HG02981 (cell line): ENCODE data around the gene OLFM3.
A peak's percentile ranks its signal among the peaks of the same experiment; 100 is the strongest.

ENCODE experiments used
- ATAC-seq: cut with Tn5 transposase; IDR thresholded peaks from one replicate; pipeline ENCODE4 v1.9.1; 2021; ENCODE audit warnings: mild to moderate bottlenecking, moderate library complexity; ENCODE audit not compliant: unreplicated experiment

OLFM3 gene

DNA sequence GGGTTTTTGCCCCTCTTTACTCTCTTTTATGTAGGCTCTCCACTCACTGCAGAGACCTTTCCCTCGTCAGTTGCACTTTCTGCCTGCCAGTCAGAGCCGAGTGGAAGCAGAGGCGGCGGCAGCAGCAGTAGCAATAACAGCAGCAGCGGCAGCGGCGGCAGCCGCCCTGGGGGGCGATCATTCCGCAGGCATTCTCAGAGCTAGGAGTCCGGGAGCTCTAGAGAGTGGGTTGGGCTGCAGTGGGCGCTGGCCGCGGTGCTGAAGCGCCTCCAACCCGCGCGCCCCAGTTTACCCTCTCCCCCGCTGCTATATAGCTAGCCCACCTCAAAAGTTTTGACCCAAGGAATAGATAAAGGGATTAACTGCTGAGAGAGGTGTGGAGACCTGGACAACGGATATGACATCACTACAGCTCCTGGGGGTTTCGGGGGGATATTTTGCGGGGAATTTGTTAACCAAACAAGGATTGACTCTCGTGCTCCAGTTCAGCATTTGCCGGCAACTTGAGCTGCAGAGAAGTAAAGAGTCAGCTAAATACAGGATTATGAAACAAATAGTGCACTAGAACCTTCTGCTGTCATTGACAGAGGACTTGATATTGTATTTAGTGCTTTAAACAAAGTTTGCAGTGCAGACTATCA, at the start of gene OLFM3:
OLFM3 (minus strand) TSS at position 102 of the 641 bp plus-strand sequence.
- ATAC-seq = no peak

DNA sequence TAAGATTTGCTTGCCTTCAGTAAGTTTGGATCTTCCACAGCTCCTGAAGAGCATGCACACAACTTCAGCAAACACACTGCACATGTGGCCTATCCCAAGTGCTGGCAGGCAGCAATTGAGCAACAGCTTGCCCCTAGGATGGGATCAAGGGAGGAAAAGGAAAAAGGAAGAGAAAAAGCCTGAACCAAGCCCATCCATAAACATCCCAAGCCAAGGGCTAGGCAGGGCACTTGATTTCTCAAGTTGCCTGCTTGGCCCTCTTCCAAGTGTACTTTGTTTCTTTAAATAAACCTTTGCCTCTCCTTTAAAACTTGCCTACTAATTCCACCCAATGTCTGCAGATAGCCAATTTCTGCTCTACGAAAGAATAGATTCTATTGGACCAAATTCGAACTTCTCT, 49.0 kb upstream of the OLFM3 start:
- no peak for ATAC-seq

DNA sequence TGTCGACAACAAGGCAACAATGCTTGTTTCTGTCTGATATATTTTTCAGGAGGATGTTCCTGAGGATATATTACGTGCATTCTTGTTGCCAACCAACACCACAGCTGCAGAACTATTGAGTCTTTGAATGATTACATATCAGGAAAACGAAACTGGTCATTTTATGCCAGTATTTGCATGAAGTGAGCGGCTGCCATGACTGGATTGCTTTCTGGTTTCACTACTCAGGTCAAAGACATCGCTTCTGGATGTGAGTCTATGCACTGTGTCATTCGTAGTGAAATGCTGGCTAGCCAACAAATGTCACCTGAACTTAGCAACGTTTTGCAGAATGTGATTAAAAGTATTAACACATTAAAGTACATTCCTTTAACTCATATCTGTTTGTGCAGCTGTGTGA, 35.8 kb upstream of the OLFM3 start:
- ATAC-seq = peak; percentile 79

DNA sequence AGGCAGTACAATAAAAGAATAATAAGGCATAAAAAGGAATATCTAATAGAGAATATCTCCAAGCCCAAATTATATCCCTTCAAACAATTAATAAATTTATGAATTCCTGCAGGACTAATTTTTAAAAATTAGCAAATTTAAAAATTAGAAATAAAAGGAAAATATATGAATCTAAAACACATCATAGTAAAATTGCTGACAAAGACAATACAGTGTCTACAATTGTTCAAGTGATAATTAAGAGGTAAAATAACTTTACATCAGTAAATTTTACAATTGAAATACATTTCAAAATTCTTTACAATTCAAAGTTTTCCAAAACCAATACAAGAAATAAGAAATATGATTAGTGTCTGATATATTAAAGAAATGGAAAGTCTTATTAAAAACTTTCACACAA, 22.8 kb upstream of the OLFM3 start:
- no peak for ATAC-seq

DNA sequence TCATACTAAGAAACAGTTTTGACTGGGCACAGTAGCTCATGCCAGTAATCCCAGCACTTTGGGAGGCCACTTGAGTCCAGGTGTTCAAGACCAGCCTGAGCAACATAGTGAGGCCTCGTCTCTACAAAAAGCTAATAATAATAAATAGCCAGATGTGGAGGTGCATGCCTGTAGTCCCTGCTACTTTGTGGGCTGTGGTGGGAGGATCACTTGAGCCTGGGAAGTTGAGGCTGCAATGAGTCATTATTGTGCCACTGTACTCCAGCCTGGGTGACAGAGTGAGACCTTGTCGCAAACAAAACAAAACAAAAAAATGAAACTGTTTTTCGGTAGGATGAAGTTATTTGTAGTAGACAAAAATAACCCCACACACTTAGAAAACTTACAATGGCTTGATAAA, 19.0 kb upstream of the OLFM3 start:
- ATAC-seq = no peak

DNA sequence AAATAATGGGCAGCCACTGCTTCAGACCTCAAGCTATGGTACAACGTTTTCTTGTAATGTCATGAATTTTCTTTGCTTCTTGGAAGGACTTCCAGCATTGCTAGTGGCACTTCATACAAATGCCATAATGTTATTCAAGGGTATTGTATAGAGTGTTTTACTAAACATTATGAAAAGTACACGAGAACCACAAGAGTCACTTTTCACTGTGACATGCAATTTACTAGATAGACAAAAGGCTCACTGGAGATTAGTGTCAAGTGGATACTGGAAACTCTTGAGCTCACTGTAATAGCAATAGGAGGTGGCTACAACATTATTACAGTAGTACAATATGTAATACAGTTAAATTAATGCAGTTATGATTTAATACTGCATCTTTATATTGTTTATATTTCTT, 5.3 kb upstream of the OLFM3 start:
- ATAC-seq = no peak

DNA sequence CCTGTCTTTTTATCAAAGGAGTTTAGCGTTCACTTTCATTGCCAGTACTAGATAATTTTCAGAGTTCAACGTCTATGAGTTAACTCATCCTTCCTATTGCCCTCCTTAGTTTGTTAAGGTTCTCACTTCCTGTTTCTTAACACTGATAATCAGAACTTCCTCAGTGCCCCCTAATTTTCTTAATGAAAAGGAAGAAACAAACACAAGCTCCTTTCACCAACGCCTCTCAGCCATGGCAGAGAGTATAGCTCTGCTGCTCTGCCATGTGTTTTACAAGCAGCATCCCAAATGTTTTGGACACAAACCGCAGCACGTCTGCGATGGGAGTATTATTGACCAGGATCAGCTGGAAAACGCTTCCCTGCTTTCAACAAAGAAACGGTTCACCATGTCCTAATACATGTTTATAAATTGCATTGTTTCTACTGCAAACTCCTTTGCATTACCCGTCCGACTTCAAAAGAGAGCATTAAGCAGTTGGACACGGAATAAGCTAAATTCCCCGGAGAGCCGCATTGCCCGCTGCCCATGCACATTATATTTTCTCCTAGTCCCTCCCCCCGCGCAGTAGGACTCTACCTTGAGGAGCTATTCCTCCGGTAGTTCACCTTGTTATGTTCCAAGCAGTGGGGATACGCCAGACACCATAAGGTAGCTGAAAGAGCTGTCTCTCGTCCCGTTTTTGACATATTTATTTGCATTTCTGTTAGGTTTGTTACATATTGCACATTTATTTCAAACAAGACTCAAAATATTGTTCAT, 561 bp downstream of the OLFM3 start:
- ATAC-seq = no peak

DNA sequence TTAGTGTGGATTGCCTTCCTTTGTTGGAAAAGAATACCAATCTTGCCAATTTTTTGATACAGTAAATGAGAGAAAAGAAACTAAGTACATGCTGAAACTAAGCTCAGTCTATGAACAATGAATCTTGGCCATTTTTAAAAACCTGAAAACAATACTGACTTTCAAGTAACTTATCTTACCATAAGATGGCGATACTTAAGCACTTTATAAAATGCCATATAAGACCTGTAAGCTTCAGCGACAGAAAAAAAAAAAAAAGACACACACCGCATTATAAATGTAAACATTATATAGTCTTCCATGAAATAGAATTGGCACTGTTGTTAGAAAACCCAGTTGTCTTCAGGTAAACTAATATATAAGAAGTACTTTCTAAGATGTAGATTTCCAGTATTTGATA, 3.0 kb downstream of the OLFM3 start:
- no peak for ATAC-seq

DNA sequence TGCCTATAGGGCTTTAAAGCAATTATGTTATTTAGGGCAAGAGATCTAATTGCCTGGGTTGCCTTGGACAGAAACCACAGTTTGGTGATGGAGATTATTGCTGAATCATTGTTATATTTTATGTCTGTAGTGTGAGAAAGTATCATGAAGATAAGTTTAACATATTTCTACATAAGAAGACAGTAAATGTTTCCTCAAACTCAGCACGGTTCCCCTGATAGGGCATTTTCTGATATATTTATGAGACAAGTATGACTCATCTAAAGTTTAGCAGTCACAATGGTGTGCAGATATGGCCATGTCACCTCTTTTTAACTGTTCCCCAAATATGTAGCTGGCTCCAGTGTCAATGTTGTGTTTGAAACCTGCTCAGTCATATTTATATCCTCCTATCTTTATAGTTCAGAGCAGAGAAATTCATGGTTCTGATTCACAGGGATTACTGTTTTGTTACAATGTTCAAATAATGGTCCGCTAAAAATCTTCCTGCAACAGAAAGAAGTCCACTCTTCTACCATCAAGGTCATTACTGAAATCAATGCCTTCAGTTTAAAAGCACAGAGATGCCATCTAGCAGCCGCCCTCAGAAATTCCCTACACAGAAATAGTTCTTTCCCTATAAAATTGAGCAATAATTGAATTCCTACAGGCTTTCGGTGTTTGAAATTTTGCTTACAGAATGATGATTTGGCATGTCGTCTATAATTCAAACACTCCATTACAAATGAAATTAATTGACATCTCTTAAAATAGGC, 3.7 kb downstream of the OLFM3 start:
- ATAC-seq = no peak

DNA sequence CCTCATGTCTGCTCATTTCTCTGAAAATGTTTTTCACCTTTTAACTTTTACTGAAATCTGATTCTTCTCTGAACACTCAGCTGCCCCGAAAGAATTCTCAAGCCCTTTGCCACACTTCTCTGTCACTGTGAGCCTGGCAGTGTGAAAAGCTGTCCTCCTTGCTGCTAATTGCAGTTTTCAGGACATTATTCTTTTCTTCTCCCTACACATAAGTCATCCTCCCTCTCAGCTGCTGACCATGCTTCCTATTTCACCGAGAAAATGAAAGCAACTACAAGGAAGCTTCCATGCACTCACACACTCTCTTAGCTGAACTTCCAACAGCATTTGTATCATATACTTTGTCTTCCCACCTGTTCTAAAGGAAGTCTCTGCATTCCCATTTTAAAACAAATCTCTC, 15.8 kb downstream of the OLFM3 start:
- no peak for ATAC-seq

DNA sequence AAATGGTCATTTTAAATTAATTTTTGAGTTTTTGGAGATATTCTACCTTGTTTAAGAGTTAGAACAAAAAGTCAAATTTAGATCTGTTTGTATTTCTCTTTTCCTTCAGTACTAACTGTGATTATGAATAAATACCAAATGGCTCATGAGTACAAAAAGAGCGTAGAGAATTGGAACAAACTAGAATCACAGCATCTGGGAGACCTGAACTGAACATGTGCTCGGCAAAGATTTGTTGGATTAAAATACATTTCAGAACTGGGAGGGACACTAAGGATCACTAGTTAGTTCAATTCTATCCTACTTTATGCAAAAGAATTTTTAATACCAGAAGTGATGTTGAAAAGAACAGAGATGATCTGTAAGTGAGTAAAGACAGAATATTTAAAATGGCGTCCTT, 19.5 kb downstream of the OLFM3 start:
- ATAC-seq = no peak

DNA sequence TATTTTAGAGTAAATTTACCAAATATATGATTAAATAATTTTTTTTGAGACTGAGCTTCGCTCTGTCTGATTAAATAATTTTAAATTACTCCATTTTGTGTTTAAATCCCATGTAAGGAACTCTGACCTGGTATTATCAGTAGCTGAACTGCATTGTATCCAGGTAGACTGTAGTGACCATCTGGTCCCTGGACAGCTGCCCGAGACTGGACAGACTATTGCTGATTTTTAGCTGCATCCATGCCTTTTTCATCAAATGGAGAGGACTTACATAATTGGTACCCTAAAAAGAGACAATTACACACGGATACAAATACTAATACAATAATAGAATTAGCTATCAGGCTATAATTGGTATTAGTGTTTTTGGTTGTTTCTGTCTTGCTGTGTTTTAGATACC, 20.6 kb downstream of the OLFM3 start:
- ATAC-seq = no peak

DNA sequence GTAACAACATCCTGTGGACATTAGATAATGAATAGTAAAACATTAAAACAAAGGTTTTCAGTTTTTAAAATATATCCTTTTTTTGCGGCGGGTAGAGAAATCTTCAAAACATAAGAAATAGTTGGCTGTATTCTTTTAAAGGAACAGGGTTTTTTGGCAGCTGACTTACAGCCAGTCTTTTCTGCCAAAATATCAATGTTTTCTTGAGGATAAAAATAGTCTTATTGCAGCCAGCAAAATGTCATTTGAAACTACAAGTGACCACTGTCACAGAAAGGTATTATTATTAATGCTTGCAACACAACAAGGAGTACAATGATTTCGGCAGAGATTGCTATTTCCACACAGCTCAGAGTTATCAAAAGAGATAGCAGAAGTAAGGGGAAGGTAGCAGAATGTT, 21.4 kb downstream of the OLFM3 start:
- no peak for ATAC-seq

DNA sequence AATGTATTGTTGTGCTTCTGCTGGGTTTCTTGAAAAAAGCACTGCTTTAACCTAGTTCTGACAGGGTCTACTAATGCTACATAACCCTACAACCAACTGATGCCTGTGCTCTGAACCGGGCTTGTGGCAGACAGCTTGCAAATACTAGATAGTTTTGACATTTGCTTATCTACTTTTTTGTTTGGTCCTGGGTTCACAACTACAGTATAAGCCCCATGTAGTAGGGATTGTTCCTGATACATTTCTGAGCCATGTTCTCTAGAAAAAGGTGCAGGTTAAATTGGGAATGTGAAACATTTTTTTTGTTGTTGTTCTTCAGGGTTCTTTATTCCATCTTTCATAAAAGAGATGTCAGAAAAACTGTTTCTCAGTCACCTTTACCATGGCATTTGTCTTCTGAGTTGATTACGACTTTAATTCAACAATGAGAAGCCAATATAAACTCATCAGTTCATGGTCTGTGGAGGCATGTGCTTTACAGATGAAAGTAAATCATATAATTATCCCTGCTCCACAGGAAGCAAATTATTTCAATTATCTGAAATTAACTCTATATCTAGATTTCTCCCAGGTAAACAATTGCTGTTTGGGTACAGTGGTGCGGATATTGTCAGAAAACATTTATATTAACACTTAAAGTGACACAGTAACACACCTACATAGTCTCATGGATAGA, 22.0 kb downstream of the OLFM3 start:
- no peak for ATAC-seq

DNA sequence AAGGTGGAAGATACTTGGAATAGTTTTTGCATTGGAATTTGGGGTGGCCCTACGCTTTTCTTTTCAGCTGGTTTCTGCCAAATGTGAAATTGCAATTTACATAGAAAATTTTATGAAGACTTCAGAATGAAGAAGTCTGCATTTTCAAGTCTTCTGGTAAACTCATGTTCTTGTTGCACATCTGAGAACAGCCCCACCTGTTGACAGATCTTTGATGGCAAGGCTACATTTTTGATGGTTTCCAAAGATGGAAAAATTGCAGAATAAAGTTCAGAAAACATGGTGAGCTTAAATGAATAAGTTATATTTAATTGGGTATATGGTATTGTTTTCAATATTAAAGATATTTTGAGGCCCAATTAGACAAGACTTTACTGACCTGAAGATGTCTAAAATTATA, 25.4 kb downstream of the OLFM3 start:
- ATAC-seq = no peak

DNA sequence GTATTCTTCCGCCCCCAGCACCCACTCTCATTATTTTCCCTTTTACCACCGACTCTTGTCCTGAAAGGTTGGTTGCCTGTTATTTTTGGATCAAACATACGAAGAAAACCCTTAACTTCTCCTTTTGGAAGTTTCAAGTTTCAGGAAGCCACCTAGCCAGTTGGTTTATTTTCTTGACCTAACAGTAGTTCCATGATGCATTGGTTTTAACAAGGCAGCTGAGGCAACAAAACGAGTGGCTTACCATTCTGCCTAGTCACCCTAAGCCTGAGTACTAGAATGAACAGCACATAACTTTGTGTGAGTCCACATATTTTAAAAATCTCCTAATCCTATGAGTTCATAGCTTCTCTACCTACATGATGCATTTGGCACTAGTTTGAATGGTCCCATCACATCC, 28.9 kb downstream of the OLFM3 start:
- no peak for ATAC-seq

DNA sequence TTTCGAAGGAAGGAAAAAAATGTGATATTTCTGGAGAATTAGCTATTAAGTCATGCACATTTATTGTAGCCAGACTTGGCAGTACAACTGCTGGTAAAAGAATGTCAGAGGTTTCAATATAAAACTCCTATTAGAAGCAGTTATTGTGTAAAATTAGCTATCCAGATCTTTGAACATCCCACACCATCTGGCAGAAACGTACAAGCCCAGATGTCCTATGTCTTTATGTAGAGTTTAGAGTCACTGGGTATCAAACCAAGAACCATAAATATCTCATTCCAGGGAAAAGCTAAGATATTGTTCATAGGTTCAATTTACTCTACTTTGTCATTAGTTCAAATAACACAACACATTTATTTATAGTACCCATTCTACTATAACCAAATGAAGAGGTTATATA, 31.4 kb downstream of the OLFM3 start:
- no peak for ATAC-seq

DNA sequence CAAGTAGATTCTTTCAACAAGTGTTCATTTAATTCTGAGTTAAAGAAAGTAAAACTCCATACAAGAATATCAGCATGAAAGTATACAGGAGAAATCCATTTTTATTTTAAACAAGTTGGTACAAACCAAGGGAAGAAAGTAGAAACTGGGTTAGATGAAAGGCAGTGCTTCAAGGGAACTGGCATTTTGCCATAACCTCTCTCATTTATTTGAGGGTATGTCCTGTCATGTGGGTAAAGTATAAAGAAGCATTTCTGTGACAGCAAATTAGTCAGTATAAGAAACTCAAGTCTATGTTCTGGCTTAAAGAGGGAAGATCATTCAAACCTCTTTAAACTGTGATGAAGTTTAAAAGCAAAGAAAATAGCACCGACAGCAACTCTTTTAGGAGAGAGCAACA, 32.0 kb downstream of the OLFM3 start:
- no peak for ATAC-seq

DNA sequence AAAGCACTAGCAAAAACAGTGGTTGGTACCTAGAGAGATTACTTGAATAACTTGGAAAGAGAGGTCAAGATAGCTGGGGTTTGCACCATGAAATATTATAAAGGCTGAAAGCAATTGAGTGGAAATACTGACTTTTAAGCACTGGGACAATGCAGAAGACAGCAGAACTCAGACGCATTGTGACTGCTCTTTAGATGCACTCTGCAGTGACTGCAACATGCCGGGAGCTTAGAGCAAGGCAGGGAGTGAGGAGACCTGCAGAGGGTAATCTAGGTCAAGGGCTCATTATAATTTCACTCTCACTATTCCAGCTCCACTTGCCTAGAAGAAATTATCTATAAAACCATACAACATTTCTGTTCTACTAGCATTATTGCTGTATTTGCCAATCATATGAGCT, 36.6 kb downstream of the OLFM3 start:
- no peak for ATAC-seq

DNA sequence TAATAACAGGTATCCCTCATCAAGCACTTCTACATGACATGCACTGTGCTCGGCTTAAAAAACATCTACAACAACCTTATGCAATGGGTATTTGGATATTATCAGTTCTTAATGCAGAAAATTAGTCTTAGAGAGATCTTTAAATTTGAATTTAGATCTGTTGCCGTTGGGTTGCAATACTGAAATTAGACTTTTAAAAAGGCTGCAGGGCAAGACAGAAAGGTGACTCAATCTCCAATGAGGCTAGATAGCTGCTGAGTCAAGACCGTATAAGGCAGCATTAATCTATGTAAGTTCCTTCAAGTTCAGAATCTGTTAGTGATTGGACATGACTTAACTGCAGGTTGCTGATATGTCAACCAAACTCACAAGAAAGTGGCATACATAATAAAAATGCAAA, 37.3 kb downstream of the OLFM3 start:
- ATAC-seq = no peak

DNA sequence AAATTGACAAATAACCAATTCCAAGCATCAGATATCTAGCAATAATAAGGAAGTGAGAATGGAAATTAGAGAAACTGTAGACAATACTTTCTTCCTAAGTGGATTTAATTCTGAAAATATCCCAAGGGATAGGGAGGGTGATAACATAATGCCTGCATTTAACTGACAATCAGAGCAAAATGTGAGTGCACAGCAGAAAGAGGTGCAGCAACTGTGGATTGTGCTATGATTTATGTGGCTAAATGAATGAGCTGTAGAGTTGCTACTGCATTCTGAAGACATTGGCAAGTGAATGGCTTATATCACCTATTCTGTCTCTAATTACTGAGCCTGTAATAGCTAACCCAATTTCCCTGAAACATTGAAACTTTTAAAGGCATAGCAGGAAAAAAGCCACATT, 39.0 kb downstream of the OLFM3 start:
- no peak for ATAC-seq

DNA sequence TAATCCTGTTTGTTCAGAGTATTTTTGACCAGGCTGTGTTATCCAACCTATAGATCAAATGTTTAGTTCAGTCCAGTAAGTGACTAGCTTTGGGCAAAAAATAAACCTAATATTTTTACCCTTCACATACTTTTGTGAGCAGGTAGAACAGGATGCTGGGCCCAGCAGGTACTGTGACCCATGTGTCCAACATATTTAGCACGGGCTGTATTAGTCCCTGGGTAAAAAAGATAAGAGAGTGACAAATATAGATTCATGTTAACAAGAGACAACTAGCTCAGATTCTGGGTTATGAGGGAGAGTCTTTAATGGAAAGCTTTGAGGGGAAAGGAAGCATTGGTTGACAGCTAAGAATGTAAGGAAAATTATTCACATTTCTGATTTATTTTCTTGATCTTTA, 43.1 kb downstream of the OLFM3 start:
- no peak for ATAC-seq
